ENCODE results near the gene SSH3. TPM values are rescaled to one million over a fixed set of nuclear protein-coding genes. Genes with fewer than 3 reads are reported as not detected.

Gene SSH3, protein sequence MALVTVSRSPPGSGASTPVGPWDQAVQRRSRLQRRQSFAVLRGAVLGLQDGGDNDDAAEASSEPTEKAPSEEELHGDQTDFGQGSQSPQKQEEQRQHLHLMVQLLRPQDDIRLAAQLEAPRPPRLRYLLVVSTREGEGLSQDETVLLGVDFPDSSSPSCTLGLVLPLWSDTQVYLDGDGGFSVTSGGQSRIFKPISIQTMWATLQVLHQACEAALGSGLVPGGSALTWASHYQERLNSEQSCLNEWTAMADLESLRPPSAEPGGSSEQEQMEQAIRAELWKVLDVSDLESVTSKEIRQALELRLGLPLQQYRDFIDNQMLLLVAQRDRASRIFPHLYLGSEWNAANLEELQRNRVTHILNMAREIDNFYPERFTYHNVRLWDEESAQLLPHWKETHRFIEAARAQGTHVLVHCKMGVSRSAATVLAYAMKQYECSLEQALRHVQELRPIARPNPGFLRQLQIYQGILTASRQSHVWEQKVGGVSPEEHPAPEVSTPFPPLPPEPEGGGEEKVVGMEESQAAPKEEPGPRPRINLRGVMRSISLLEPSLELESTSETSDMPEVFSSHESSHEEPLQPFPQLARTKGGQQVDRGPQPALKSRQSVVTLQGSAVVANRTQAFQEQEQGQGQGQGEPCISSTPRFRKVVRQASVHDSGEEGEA
- total RNA-seq (2021) (5.5 and 7.8 TPM in 2 replicates), Bru-seq, nascent RNA (percentile 29 among the genes with signal in this experiment), BruChase-seq, experiment 1, labeled RNA remaining after a 2-hour chase (percentile 41 among the genes with signal in this experiment), BruChase-seq, experiment 2, labeled RNA remaining after a 6-hour chase (percentile 46 among the genes with signal in this experiment)
- long read RNA-seq, partial matches to known transcripts = 1 of 4 reads
- long read RNA-seq, other reads (novel, unspliced or antisense) = 3 of 4 reads

DNA sequence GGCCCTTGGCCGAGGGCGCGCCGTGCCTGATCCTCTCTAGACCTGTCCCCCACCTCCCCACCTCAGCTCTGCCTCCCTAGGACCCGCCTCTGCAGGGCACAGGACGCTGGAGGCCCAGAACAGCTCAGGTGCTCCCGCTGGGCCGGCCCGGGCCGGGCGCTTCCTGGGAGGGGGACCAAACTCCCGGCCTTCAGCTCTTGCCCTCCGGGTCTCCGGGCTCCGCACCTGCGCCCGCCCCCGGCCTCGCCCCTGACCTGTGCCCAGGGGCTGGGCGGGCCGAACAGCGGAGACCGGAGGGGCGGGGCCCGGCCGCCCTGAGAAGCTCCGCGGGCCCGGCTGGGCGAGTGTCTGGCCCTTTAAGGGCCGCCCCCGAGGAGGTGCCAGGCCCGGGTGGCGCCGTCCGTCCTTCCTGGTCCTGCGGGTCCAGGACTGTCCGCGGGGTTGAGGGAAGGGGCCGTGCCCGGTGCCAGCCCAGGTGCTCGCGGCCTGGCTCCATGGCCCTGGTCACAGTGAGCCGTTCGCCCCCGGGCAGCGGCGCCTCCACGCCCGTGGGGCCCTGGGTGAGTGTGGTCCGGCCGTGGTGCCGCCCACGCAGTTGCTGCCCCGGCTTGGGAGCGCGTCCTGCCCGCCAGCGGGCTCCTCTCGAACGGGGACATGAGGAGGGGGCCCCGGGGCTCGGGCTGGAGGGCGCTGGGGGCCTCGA is at the start of gene SSH3:
Gene SSH3, plus strand, starts transcription at position 399 of the 703 bp plus-strand sequence. Its CDS starts 96 bp downstream, at position 495.
- H3K27ac ChIP-seq (ENCODE audit: low read depth, low read length, poor library complexity, severe bottlenecking) = peak within 1 kb of the TSS; percentile 72
- intact Hi-C loops (cut with micrococcal nuclease; ENCODE audit: unreplicated experiment) = no loop called here
- H3K36me3 ChIP-seq (ENCODE audit: insufficient read depth, low read length, poor library complexity, severe bottlenecking) = peaks cover 42% of the 10 kb centered on the region
- H3K27me3 ChIP-seq (replicated peaks; ENCODE audit: insufficient read depth, low read depth, low read length, poor library complexity) = no peaks in the 10 kb centered on the region
- H3K4me3 ChIP-seq (ENCODE audit: low read depth, low read length, poor library complexity, severe bottlenecking) = peak within 1 kb of the TSS; percentile 60
- no TSS peak for BruUV-seq (replicated peaks)
- POLR2A ChIA-PET (ENCODE audit: low non-redundant PET) = no interaction called here
- no peaks in the 10 kb centered on the region for H3K9me3 ChIP-seq (ENCODE audit: low read depth, low read length, poor library complexity, severe bottlenecking)
- no peak for TF ChIP-seq EZH2 (IDR thresholded peaks at IDR 0.05; ENCODE audit: borderline replicate concordance, low read depth, low read length, poor library complexity, severe bottlenecking)
- TF ChIP-seq, protein P1, sequence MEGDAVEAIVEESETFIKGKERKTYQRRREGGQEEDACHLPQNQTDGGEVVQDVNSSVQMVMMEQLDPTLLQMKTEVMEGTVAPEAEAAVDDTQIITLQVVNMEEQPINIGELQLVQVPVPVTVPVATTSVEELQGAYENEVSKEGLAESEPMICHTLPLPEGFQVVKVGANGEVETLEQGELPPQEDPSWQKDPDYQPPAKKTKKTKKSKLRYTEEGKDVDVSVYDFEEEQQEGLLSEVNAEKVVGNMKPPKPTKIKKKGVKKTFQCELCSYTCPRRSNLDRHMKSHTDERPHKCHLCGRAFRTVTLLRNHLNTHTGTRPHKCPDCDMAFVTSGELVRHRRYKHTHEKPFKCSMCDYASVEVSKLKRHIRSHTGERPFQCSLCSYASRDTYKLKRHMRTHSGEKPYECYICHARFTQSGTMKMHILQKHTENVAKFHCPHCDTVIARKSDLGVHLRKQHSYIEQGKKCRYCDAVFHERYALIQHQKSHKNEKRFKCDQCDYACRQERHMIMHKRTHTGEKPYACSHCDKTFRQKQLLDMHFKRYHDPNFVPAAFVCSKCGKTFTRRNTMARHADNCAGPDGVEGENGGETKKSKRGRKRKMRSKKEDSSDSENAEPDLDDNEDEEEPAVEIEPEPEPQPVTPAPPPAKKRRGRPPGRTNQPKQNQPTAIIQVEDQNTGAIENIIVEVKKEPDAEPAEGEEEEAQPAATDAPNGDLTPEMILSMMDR (conservative IDR thresholded peaks at IDR 0.05; ENCODE audit: low read depth, low read length) = no peak
- peak; percentile 58 for DNase-seq (ENCODE audit: low spot score)
- CTCF ChIA-PET = interaction anchor here (1.0 kb wide), 1 partner anchor 42 kb away, joined by 3 read pairs; no protein-coding TSS in a partner anchor
- peaks cover 10% of the 10 kb centered on the region for H3K4me1 ChIP-seq (ENCODE audit: insufficient read depth, low read length, poor library complexity, severe bottlenecking)

DNA sequence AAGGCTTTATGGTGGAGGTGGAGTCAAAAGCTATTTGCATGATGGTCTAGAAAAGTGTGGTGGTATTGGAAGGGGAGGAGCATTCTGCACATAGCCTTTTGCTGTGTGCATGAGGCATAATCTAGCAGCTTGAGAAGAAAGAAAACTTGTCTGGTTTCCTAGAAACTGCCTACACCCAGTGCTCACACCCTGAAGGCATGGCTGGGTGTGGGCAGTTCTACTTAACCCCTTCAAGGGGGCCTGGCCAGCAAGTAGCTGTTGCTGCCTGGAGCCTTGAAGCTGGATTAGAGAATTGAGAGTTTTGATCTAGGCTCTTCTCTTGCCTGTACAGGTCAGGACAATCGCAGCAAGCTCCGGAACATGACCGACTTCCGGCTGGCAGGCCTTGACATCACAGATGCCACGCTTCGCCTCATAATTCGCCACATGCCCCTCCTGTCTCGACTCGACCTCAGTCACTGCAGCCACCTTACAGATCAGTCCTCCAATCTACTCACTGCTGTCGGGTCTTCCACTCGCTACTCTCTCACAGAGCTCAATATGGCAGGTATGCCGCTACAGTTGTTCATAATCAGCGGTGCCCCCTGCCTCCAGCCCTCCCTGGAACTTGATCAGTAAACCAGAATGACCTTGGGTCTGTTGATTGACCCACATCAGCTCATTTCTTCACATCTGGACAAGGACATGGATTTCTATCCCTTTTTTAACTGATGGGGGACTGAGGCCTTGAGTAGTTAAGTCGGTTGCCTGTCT is 49.3 kb upstream of the SSH3 start:
- TF ChIP-seq, protein P1 (conservative IDR thresholded peaks at IDR 0.05; ENCODE audit: low read depth, low read length) = no peak
- TF ChIP-seq EZH2 (IDR thresholded peaks at IDR 0.05; ENCODE audit: borderline replicate concordance, low read depth, low read length, poor library complexity, severe bottlenecking) = no peak
- no peak for DNase-seq (ENCODE audit: low spot score)
- H3K4me1 ChIP-seq (ENCODE audit: insufficient read depth, low read length, poor library complexity, severe bottlenecking) = no peaks in the 10 kb centered on the region
- intact Hi-C loops (cut with micrococcal nuclease; ENCODE audit: unreplicated experiment) = loop anchor here (10.0 kb wide), 1 partner anchor 199 kb away; the partner anchor contains the start of gene RHOD
- H3K9me3 ChIP-seq (ENCODE audit: low read depth, low read length, poor library complexity, severe bottlenecking) = no peaks in the 10 kb centered on the region
- CTCF ChIA-PET = no interaction called here
- no peaks in the 10 kb centered on the region for H3K27me3 ChIP-seq (replicated peaks; ENCODE audit: insufficient read depth, low read depth, low read length, poor library complexity)
- H3K36me3 ChIP-seq (ENCODE audit: insufficient read depth, low read length, poor library complexity, severe bottlenecking) = peaks cover 73% of the 10 kb centered on the region
- POLR2A ChIA-PET (ENCODE audit: low non-redundant PET) = interaction anchor here (0.6 kb wide), 1 partner anchor 14 kb away, joined by 3 read pairs; no protein-coding TSS in a partner anchor
- H3K27ac ChIP-seq (ENCODE audit: low read depth, low read length, poor library complexity, severe bottlenecking) = no peak overlapping the region
- no peak overlapping the region for H3K4me3 ChIP-seq (ENCODE audit: low read depth, low read length, poor library complexity, severe bottlenecking)
- no TSS peak for BruUV-seq (replicated peaks)

All from A673 (cell line).